NCI-H1930 (cell line): ENCODE measurements around the gene TRIM17.
"Not testable (repeated sequence)": the region's sequence is repeated elsewhere in the genome, so short reads cannot be mapped to it uniquely, and the experiment has no call there.

ENCODE experiments used
- DNase-seq, 2 experiments: peaks; one replicate each; lab custom pipeline; 2025; lab: John Stamatoyannopoulos, UW

Gene TRIM17

DNA sequence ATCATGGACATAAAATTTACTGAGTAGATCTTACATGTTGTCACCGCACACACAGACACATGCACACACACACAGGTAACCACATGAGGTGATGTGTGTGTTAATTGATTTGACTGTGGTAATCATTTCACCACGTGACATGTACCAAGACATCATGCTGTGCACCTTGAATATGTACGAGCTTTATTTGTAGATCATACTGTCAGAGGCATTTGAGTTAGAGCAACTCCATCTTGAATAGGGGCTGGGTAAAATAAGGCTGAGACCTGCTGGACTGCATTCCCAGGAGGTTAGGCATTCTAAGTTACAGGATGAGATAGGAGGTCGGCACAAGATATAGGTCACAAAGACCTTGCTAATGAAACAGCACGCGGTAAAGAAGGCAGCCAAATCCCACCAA is 31.7 kb upstream of the TRIM17 start:
- DNase-seq, result no peak

DNA sequence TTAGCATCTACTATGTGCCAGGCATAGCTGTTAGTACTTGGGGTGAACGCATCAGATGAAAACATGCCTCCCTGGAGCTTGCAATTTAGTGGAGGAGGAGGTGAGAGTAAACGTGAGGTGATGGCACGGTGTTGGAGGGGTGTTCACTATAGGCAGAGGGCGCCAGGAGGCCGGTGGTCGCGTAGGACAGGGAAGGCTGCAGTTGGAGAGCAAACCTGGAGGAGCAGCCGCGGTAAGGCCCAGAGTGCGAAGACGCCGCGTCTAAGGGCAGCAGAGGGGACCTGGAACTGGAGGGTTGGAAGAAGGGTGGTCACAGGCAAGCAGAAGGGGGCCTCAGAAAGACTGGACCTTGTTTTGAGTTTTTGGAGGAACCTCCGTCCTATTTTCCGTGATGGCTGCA is 30.2 kb upstream of the TRIM17 start:
- no peak for DNase-seq

DNA sequence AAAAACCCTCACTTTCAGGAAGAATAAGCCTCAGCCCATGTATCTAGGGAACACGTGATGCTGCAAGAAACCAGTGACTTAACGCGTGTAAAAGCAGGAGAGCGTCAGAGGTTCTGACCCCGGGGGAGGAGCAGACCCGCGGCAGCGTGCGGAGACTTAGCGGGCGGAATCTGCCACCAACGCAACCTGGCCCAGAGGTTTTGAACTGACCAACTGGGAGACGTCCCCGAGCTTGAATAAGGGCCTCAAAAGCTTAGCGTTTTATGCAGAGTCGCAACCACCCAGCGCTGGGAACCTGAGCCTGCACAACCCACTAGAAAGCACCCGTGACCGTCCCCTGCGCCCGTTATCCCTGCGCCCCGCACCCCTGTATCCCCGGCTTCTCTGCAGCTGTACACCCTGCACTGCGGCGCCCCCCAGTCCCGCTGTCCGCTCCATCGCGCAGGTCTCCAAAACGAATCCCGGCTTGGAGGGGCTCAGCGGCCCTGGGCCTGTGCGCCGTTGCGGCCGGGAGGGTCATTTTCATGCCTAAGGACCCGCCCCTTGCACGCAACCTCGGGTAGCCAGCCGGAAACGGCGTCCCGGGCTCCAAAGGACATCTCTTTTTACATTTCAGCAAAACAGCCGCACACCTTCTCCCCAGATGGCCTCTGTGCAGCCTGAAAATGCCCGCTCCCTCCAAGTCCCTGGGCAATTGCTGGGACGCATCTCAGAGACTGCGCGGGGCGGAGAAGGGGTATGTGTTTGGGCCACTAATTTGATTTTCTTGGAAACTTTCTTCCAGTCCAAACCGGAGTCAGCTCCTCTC is 29.4 kb upstream of the TRIM17 start:
- DNase-seq, result no peak

DNA sequence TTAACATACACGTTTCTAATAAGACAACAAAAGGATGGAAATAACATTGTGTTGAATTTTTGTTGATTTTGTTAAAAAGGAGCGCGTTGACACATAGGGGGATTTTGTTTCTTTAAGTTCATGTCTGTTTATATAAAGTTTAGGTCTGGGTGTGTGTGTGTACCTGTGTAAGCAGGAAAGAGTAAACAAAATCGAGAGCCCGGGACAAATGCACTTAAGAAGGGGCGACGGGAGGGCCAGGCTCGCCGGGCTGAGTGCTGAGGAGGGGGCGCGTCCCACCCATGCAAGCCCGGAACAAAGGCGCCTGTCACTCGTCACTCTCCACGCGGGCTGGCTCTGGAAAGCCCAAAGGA is 28.8 kb upstream of the TRIM17 start:
- no peak for DNase-seq

DNA sequence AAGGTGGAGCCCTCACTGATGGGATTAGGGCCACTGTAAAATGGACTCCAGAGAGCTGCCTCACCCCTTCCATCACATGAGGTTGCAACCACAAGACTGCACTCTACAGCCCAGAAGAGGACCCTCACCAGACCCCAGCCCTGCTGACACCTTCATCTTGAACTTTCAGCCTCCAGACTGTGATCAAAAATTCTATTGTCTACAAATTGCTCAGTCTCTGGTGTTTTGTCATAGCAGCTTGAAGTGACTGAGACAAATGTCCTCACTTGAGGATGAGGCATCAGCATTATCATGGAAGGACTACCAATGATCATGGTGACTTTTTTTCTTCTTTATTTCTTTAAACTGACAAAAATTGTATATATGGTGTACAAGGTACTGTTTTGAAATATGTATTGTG is 26.7 kb upstream of the TRIM17 start:
- DNase-seq, result no peak

DNA sequence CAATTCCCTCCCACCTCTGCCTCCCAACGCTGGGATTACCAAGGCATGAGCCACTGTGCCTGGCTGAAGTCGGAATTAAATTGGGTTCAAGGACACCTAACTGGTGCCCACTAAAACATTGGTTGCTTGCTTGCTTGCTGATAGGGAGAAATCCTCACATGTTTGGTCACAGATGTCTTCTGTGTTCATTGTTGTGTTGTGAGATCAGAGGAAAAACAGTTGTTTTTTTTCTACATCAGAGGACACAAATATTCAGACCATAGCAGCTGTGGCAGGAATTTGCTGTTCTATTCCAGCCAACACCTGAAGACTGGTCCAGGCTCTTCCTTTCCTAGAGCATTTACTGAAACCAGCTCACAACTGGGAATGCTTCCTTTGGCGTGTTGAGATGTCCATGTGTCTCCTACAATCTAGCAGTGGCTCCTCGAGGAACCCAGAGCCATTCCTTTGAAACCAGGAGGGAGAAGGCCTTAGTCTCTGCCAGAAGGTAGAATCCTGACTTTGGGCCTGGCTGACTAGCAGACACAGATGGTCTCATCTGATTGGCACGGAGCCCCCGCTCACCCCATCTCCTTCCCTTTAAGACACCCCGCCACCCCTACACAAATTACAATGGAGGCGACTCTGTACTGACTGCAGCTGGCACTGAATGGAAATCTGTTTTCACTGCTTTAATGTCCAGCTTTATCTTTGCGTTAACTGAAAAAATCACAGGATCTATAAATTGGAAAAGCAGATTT is 24.3 kb upstream of the TRIM17 start:
- DNase-seq, result no peak

DNA sequence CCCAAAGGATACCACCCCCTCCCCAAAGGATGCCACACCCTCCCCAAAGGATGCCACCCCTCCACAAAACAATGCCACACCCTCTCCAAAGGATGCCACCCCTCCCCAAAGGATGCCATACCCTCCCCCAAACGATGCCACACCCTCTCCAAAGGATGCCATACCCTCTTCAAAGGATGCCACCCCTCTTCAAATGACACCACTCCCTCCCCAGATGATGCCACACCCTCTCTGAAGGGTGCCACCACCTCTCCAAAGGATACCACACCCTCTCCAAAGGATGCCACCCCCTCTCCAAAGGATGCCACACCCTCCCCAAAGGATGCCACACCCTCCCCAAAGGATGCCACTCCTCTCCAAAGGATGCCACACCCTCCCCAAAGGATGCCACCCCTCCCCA is 21.6 kb upstream of the TRIM17 start:
- no peak for DNase-seq

DNA sequence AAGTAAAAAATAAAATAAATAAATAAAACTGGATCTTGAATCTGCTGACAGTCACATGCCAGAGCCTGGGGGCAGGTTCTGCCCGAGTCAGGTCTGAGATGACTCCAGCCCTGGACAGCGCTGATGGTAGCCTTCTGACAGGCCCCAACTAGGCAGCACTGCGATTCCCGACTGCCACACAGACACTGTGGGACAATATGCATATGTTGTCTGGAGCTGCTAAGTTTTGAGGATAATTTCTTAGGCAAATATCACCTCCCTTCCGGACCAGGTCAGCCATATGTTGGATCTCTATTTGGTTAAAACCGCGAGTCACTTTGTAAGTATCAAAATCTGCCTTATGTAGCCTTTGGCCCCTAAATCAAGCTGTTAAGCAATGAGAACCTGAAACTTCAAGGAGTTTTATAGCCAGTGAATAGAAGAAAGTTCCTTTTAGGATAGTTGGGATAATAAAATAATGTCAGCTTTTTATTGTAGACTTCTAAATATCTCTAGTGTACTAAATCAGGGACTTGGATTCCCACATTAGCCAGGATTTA is 20.8 kb upstream of the TRIM17 start:
- DNase-seq, result no peak

DNA sequence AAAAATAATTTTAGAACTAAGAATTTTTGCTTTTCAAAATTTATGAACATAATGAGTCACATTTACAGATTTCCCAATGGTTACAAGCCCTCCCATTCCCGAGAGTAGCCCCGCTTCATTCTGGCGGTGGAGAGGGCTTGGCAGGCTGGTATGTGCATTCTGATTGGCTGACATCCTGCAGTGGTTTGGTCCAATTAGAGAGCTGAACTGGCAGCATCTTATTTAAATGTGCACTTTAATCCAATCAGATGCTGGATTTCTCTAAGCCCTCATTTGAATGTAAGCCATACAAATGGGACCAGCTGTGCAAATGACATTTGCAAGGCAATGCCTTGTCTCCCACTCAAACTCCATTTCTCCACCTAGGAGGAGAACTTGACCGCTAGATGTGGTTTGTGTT is 18.0 kb upstream of the TRIM17 start:
- DNase-seq, result no peak

DNA sequence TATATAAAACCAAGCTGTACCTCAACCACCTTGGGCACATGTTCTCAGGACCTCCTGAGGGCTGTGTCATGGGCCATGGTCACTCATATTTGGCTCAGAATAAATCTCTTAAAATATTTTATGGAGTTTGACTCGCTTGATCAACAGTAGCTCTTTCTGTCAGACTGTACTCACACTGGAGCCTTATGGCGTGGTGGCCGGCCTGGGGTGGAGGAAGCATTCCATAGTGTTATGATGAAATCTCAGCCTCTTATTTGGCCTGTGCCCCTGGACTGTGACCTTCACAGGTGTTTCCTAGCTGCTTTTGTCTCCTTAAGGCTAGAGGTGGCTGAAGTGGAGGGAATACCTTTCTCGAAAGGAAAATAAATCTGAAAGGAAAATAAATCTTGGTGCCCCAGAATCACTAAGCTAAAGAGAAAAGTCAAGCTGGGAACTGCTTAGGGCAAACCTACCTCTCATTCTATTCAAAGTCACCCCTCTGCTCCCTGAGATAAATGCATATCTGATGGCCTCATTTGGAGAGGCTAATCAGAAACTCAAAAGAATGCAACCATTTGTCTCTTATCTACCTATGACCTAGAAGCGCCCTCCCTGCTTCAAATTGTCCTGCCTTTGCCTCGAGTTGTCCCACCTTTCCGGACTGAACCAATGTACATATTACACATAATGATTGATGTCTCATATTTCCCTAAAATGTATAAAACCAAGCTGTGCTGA is 16.8 kb upstream of the TRIM17 start:
- not testable (repeated sequence) for DNase-seq

DNA sequence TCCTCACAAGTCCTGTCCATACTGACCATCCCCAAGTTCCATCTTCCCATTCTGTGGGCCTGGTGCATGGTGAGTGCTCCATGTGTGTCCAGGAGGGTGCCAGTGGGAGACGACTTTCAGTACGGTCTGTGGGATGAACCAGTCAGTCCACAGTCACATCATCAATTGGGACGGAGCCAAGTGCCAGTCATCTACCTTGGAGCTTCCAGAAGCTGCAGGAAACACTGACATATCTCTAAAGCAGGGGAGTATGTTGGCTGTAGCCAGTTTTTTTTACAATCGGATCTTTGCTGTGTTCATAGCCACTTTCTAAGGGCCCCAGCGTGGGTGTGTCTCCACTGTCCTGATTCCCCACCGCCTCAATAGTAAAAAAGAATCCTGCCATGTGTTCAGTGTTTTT is 13.6 kb upstream of the TRIM17 start:
- no peak for DNase-seq

DNA sequence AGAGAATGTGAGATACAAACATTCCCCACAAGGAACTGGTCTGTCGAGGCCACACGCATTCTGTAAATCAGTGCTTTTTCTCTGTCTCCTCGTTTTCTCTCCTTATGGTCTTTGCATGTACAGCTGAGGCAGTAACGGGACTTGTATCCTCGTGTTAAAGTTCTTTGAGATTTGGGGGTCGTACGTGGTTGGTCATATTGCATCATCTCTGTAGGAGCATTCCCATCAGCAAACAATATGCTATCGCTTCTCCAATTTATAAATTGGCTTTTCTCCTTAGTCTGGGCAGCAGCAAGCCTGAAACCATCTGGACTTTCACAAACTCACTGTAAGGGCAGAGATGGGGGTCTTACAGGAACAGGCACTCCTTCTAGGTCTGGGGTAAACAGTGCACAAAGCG is 13.0 kb upstream of the TRIM17 start:
- no peak for DNase-seq

DNA sequence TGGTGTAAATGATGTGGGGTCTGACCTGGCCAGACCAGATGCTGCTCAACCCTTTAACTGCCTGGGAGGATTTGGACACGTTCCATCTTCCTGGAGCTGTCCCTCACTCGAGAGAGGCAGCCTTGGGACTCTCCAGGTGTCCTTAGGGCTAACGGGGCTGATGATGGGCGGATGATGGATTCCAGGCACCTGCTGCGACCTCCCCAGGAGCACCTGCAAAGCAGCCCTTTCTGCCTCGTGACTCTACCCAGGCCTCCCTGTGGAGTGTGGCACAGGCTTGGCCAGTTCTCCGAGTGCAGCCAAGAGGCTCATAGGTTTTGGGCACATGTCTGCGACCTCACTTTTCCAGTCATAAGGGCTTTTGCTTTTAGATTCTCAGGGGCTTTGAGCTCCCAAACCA is 12.3 kb upstream of the TRIM17 start:
- DNase-seq, result no peak

DNA sequence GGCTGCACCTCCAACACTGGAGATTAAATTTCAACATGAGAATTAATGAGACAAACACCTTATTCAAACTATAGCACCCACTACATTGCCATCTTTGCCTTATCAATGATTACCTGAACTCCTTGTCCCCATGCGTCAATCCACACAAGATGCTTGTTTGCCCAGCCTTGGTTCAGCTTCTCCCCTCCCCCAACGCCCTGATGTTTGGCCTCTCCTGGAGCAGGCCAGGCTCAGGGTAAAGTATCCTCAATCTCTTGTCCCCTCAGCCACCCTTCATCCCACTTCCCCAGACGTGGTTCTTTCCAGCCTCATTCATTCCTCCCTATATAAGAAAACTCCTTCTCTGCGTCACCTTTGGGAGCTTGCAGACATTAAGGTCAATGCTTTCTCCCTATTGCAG is 11.8 kb upstream of the TRIM17 start:
- no peak for DNase-seq

DNA sequence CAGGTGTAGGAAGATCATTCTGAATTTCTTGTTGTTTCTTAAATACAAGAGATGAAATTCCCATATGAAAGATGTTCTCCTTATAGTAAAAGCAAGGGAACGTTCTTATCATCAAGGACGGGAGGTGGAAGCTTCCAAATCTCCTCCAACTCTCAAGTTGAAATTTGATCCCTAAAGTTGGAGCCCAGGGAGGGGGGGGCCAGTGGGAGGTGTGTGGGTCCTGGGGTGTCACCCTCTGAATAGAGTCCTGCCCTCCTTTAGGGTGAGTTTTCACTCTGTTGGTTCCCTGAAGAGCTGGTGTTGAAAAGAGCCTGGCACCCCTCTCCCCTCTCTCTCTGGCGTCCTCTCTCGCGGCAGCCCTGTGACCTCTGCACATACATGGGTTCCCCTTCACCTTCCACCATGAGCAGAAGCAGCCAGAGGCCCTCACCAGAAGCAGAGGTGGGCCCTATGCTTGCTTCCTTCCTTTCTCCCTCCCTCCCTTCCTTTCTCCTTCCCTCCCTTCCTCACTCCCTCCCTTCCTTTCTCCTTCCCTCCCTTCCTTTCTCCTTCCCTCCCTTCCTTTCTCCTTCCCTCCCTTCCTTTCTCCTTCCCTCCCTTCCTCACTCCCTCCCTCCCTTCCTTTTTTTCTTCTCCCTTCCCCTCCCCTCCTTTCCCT is 10.0 kb upstream of the TRIM17 start:
- no peak for DNase-seq

DNA sequence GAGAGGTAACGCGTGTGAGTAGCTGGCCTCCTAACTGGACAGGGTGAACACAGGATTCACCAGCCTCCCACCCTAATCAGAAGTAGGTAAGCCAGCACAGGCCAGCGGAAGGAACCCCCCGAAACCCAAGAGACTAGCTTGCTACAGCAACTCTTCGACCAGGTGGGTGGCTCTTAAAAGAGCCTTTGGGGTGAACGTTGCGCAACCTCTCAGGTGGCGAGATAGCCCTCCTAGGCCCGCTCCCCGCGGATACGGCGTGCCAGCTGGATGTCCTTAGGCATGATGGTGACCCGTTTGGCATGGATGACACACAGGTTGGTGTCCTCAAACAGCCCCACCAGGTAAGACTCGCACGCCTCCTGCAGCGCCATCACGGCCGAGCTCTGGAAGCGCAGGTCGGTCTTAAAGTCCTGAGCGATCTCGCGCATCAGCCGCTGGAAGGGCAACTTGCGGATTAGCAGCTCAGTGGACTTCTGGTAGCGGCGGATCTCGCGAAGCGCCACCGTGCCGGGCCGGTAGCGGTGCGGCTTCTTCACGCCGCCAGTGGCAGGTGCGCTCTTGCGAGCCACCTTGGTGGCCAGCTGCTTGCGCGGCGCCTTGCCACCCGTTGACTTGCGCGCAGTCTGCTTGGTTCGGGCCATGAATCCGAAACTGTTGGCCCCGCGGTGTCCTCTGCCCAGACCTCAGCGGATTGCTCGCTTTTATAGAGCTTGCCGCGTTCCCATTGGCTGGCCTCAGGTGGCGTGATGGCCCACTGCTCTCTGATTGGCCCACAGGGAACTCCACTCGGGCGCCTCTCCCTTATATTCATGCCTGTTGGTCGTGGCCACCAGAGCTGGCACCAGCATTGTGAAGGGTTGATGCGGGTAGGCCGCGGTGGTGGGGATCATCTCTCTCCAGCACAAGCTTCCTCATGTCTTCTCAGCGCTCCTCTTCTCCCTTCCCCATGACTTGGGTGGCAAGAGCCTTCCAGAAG is 8.3 kb upstream of the TRIM17 start:
- no peak for DNase-seq

DNA sequence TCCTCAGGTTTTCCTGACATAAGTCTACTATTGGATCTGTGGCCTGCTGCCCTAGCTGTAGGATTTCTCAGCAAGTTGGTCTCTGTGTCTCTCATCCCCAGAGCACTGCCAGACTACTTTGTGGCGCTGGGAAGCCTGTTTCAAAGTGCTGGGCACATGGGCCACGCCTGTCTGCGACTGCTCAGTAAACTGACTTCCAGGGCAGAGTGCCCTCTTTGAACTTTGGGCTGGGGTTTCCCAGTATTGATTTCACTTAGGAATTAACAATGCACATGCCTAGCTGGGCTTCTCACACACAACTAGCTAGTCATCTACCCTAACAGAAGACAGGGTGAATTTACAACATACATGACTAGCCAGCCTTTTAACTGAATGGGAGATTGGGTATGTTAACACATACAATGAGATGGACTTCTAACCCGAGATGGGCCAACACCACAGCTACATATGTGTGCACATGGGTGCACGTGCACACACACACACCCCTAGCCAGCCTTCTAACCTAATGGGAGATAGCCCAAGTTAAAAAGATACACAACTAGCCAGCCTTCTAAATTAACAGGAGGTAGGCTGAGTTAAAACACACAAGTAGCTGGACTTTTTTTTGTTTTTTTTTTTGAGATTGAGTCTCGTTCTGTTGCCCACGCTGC is 6.9 kb upstream of the TRIM17 start:
- no peak for DNase-seq

DNA sequence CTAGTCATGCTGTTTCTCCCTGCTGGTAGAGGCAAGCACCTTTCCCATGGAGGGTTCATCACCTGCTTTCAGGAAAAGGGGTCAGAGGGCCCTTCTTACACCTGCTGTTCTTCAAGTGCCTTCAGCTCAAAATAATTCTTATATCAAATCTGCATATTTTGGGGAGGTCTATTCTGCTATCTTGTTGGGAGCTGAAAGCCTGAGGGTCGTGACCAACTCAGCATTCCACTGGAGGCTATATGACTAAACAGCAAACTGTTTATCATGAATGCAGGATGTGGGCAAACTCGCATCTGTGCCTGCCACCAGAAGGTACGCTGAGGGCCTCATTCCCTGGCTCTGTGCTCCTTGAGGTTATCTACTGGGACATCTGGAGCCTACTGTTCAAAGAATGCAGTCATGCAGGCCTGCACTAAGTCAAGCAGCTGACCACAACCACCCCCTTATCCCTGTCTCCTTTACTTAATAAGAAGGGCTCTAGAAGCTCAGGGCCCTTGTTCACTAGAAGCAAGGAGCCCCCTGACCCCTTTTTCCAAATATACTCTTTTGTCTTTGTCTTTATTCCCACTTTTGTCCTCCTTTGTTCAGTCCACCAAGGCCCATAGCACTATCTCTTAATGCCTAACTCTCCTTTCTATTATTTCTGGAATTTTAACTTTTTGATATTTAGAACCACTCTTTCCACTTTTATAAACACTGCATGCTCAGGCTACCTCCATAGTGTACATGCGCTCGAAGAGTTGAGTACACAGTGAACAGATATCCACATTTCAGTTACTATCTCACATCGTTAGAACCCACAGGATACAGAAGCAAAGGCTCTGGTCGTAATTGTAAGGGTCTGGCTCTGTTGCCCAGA is 4.5 kb upstream of the TRIM17 start:
- no peak for DNase-seq

DNA sequence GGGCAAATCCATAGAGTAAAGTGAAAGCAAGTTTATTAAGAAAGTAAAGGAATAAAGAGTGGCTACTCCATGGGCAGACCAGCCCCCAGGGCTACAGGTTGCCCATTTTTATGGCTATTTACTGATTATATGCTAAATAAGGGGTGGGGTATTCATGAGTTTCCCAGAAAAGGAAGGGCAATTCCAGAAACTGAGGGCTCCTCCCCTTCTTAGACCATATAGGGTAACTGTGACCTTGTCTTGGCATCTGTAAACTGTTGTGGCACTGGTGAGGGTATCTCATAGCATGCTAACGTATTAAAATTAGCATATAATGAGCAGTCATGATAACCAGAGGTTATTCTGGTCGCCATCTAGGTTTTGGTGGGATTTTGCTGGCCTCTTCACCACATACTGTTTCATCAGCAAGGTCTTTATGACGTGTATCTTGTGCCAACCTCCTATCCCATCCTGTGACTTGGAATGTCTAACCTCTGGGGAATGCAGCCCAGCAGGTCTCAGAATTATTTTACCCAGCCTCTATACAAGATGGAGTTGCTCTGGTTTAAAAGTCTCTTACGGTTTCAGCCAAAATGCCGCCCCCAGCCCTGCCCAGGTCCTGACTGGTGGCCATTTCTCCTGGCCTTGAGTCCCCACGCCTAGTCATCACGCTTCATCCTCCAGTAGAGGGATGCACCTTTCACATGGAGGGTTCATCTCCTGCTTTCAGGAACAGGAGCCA is 982 bp upstream of the TRIM17 start:
- DNase-seq, result no peak
